Type B pancreatic cell (in vitro differentiated cells): ENCODE data around the gene HNRNPAB. TPM values are rescaled to one million over a fixed set of nuclear protein-coding genes. Genes with fewer than 3 reads are reported as not detected.
A peak's percentile ranks its signal among the peaks of the same experiment; 100 is the strongest.

ENCODE experiments used
- DNase-seq: peaks from one replicate; pipeline ENCODE4 v3.0.0; 2021; ENCODE audit warnings: mixed read lengths; ENCODE audit not compliant: unreplicated experiment; ENCODE audit errors: extremely low spot score
- H3K27ac Mint-ChIP-seq: 2 replicates; pipeline ENCODE4 v1.8.0; 2021; ENCODE audit warnings: mild to moderate bottlenecking, mixed read lengths
- H3K27me3 Mint-ChIP-seq: 2 replicates; pipeline ENCODE4 v1.8.0; 2021; ENCODE audit warnings: mixed read lengths
- H3K36me3 Mint-ChIP-seq: 2 replicates; pipeline ENCODE4 v1.8.0; 2021; ENCODE audit warnings: mixed read lengths
- H3K4me1 Mint-ChIP-seq: one replicate; pipeline ENCODE4 v1.8.0; 2021; ENCODE audit warnings: mixed read lengths; ENCODE audit not compliant: unreplicated experiment
- H3K4me3 Mint-ChIP-seq: 2 replicates; pipeline ENCODE4 v1.8.0; 2021; ENCODE audit warnings: mild to moderate bottlenecking, mixed read lengths
- H3K9me3 Mint-ChIP-seq: 2 replicates; pipeline ENCODE4 v1.8.0; 2021; ENCODE audit warnings: mixed read lengths
- CTCF ChIP-seq: fragments of 200-600 bp; sonication (generic); conservative IDR thresholded peaks from 2 replicates; pipeline ENCODE4 v1.5.0; 2021; ENCODE audit warnings: antibody characterized with exemption, mild to moderate bottlenecking
- total RNA-seq: library from RNA; stranded (reverse); gene quantifications from 2 replicates; pipeline ENCODE4 v1.2.1, GENCODE V29; 2021; ENCODE audit warnings: low replicate concordance

Gene HNRNPAB
- total RNA-seq, 1 donor from 2014 or later, result 245 TPM

GRCh38 chr5:178214160-178214803 lies 9.9 kb downstream of the HNRNPAB start:
- Mint-ChIP-seq H3K9me3 (no peaks in the 10 kb centered on the region), H3K27me3 (no peaks in the 10 kb centered on the region), H3K27ac (peak overlapping the region; percentile 74), H3K4me3 (peak overlapping the region; percentile 23), H3K4me1 (no peaks in the 10 kb centered on the region), H3K36me3 (peaks cover 23% of the 10 kb centered on the region)
- no peak for TF ChIP-seq CTCF
- no peak for DNase-seq

- H3K4me3 Mint-ChIP-seq, result no peak overlapping the region
- DNase-seq, result no peak
- no peaks in the 10 kb centered on the region for H3K4me1 Mint-ChIP-seq
- no peaks in the 10 kb centered on the region for H3K27me3 Mint-ChIP-seq
- no peak for TF ChIP-seq CTCF
- H3K36me3 Mint-ChIP-seq, result peaks cover 23% of the 10 kb centered on the region
- no peaks in the 10 kb centered on the region for H3K9me3 Mint-ChIP-seq
- H3K27ac Mint-ChIP-seq, result no peak overlapping the region
Observed at GRCh38 chr5:178215280-178216002, 11.1 kb downstream of the HNRNPAB start.

- H3K27ac Mint-ChIP-seq, result no peak overlapping the region
- peaks cover 27% of the 10 kb centered on the region for H3K36me3 Mint-ChIP-seq
Observed at GRCh38 chr5:178216088-178216534, 11.8 kb downstream of the HNRNPAB start.

GRCh38 chr5:178216779-178217178 lies 12.4 kb downstream of the HNRNPAB start:
- Mint-ChIP-seq H3K4me3 (no peak overlapping the region), H3K9me3 (no peaks in the 10 kb centered on the region), H3K36me3 (peaks cover 31% of the 10 kb centered on the region), H3K27ac (no peak overlapping the region), H3K4me1 (peaks cover 6% of the 10 kb centered on the region), H3K27me3 (no peaks in the 10 kb centered on the region)
- no peak for DNase-seq
- TF ChIP-seq CTCF, result no peak

More at GRCh38 chr5:178216088-178216534, 11.8 kb downstream of the HNRNPAB start:
- Mint-ChIP-seq H3K4me3 (no peak overlapping the region), H3K27me3 (no peaks in the 10 kb centered on the region), H3K9me3 (no peaks in the 10 kb centered on the region), H3K4me1 (no peaks in the 10 kb centered on the region)
- no peak for DNase-seq
- TF ChIP-seq CTCF, result no peak

GRCh38 chr5:178218237-178218776 lies 14.0 kb downstream of the HNRNPAB start:
- Mint-ChIP-seq H3K27ac (no peak overlapping the region), H3K27me3 (no peaks in the 10 kb centered on the region), H3K4me1 (peaks cover 10% of the 10 kb centered on the region), H3K36me3 (peaks cover 35% of the 10 kb centered on the region), H3K9me3 (no peaks in the 10 kb centered on the region), H3K4me3 (no peak overlapping the region)
- no peak for DNase-seq
- TF ChIP-seq CTCF, result no peak
